ENCODE measurements around the gene ATIC.
"Not testable (repeated sequence)": the region's sequence is repeated elsewhere in the genome, so short reads cannot be mapped to it uniquely, and the experiment has no call there.

The ATIC gene

GRCh38 chr2:215315301-215315700, 3.4 kb downstream of the ATIC start:
- DNase-seq (ENCODE audit: low read depth), result no peak

- no peak for DNase-seq (ENCODE audit: low read depth)
Observed at GRCh38 chr2:215316336-215316735, 4.5 kb downstream of the ATIC start.

GRCh38 chr2:215319500-215319899, 7.6 kb downstream of the ATIC start:
- DNase-seq (ENCODE audit: low read depth), result no peak

- DNase-seq (ENCODE audit: low read depth), result no peak
Observed at GRCh38 chr2:215320102-215320501, 8.2 kb downstream of the ATIC start.

- no peak for DNase-seq (ENCODE audit: low read depth)
Observed at GRCh38 chr2:215320679-215321078, 8.8 kb downstream of the ATIC start.

- DNase-seq (ENCODE audit: low read depth), result no peak
Observed at GRCh38 chr2:215324811-215325210, 13.0 kb downstream of the ATIC start.

- no peak for DNase-seq (ENCODE audit: low read depth)
Observed at GRCh38 chr2:215328066-215328465, 16.2 kb downstream of the ATIC start.

- DNase-seq (ENCODE audit: low read depth), result no peak
Observed at GRCh38 chr2:215332872-215333595, 21.2 kb downstream of the ATIC start.

GRCh38 chr2:215338883-215339679, 27.2 kb downstream of the ATIC start:
- DNase-seq (ENCODE audit: low read depth), result no peak

- no peak for DNase-seq (ENCODE audit: low read depth)
Observed at GRCh38 chr2:215347878-215348277, 36.0 kb downstream of the ATIC start.

GRCh38 chr2:215352602-215353001, 40.7 kb downstream of the ATIC start:
- DNase-seq (ENCODE audit: low read depth), result no peak

- DNase-seq (ENCODE audit: low read depth), result no peak
Observed at GRCh38 chr2:215354771-215355695, 43.2 kb downstream of the ATIC start.

- DNase-seq (ENCODE audit: low read depth), result no peak
Observed at GRCh38 chr2:215355801-215356200, 43.9 kb downstream of the ATIC start.

GRCh38 chr2:215356334-215356947, 44.6 kb downstream of the ATIC start:
- no peak for DNase-seq (ENCODE audit: low read depth)

GRCh38 chr2:215356948-215357461, 45.1 kb downstream of the ATIC start:
- no peak for DNase-seq (ENCODE audit: low read depth)

GRCh38 chr2:215357660-215358059, 45.8 kb downstream of the ATIC start:
- DNase-seq (ENCODE audit: low read depth), result no peak

GRCh38 chr2:215358312-215358845, 46.5 kb downstream of the ATIC start:
- no peak for DNase-seq (ENCODE audit: low read depth)

GRCh38 chr2:215358891-215359575, 47.2 kb downstream of the ATIC start:
- DNase-seq (ENCODE audit: low read depth), result no peak

- DNase-seq (ENCODE audit: low read depth), result no peak
Observed at GRCh38 chr2:215359576-215359922, 47.7 kb downstream of the ATIC start.

GRCh38 chr2:215360059-215360458, 48.2 kb downstream of the ATIC start:
- not testable (repeated sequence) for DNase-seq (ENCODE audit: low read depth)

- no peak for DNase-seq (ENCODE audit: low read depth)
Observed at GRCh38 chr2:215360596-215360995, 48.7 kb downstream of the ATIC start.

Measured in stimulated activated CD8-positive, alpha-beta memory T cell treated with anti-CD3 and anti-CD28 coated beads, Interleukin-7, amount 100 ng/mL, for 24 hours (primary cell).